ENCODE measurements around the gene DCAF8. TPM values are rescaled to one million over a fixed set of nuclear protein-coding genes. Genes with fewer than 3 reads are reported as not detected.
"Not testable (repeated sequence)": the region's sequence is repeated elsewhere in the genome, so short reads cannot be mapped to it uniquely, and the experiment has no call there.

Gene DCAF8
- total RNA-seq = 146 TPM
- long read RNA-seq, full-length matches to known transcripts = 180 of 400 reads
- long read RNA-seq, partial matches to known transcripts = 52 of 400 reads
- long read RNA-seq, other reads (novel, unspliced or antisense) = 168 of 400 reads

GRCh38 chr1:160261893-160262794, at the start of gene DCAF8:
TSS of gene DCAF8 (minus strand) at chr1:160262549. CDS start at chr1:160244008, 18,541 bp downstream.
- DNase-seq (peak; percentile 99), ATAC-seq (ENCODE audit: poor library complexity) (peak; percentile 97)
- intact Hi-C loops (cut with DNase I) = no loop called here

GRCh38 chr1:160309571-160309970, 47.2 kb upstream of the DCAF8 start:
- intact Hi-C loops (cut with DNase I) = no loop called here
- DNase-seq = no peak
- ATAC-seq (ENCODE audit: poor library complexity) = no peak

- ATAC-seq (ENCODE audit: poor library complexity) (no peak), DNase-seq (no peak)
- intact Hi-C loops (cut with DNase I) = no loop called here
Observed at GRCh38 chr1:160309185-160309557, 46.8 kb upstream of the DCAF8 start.

- DNase-seq = no peak
- intact Hi-C loops (cut with DNase I) = no loop called here
- ATAC-seq (ENCODE audit: poor library complexity) = peak; percentile 58
Observed at GRCh38 chr1:160308451-160309184, 46.3 kb upstream of the DCAF8 start.

GRCh38 chr1:160307118-160307791, 44.9 kb upstream of the DCAF8 start:
- ATAC-seq (ENCODE audit: poor library complexity) = peak; percentile 72
- intact Hi-C loops (cut with DNase I) = no loop called here
- DNase-seq = no peak

GRCh38 chr1:160300173-160300572, 37.8 kb upstream of the DCAF8 start:
- no peak for ATAC-seq (ENCODE audit: poor library complexity)
- intact Hi-C loops (cut with DNase I) = no loop called here
- no peak for DNase-seq

- no peak for DNase-seq
- intact Hi-C loops (cut with DNase I) = no loop called here
- no peak for ATAC-seq (ENCODE audit: poor library complexity)
Observed at GRCh38 chr1:160296036-160296435, 33.7 kb upstream of the DCAF8 start.

GRCh38 chr1:160293020-160293968, 30.9 kb upstream of the DCAF8 start:
- DNase-seq (no peak), ATAC-seq (ENCODE audit: poor library complexity) (no peak)
- intact Hi-C loops (cut with DNase I) = loop anchor here (5.0 kb wide), 1 partner anchor 101 kb away; the partner anchor contains the start of gene CASQ1

- intact Hi-C loops (cut with DNase I) = loop anchor here (2.0 to 5.0 kb wide), 2 partner anchors 99 to 191 kb away; partner anchors contain the start of gene CASQ1
- ATAC-seq (ENCODE audit: poor library complexity) (peak; percentile 88), DNase-seq (peak; percentile 60)
Observed at GRCh38 chr1:160291248-160292220, 29.2 kb upstream of the DCAF8 start.

- ATAC-seq (ENCODE audit: poor library complexity); intact Hi-C loops (cut with DNase I): not testable (repeated sequence)
Observed at GRCh38 chr1:160287769-160288168, 25.4 kb upstream of the DCAF8 start.

GRCh38 chr1:160285506-160285905, 23.2 kb upstream of the DCAF8 start:
- intact Hi-C loops (cut with DNase I) = no loop called here
- ATAC-seq (ENCODE audit: poor library complexity) = no peak
- DNase-seq = no peak

More at GRCh38 chr1:160287769-160288168, 25.4 kb upstream of the DCAF8 start:
- not testable (repeated sequence) for DNase-seq

GRCh38 chr1:160284782-160285344, 22.5 kb upstream of the DCAF8 start, which contains the start of gene PEX19:
TSS of gene PEX19 (minus strand) at chr1:160285133. CDS start at chr1:160285124, 9 bp downstream.
- DNase-seq = peak; percentile 95
- intact Hi-C loops (cut with DNase I) = no loop called here

GRCh38 chr1:160284220-160284781, 22.0 kb upstream of the DCAF8 start:
- DNase-seq (no peak), ATAC-seq (ENCODE audit: poor library complexity) (peak; percentile 38)
- intact Hi-C loops (cut with DNase I) = no loop called here

More at GRCh38 chr1:160284782-160285344, 22.5 kb upstream of the DCAF8 start, which contains the start of gene PEX19:
- peak; percentile 100 for ATAC-seq (ENCODE audit: poor library complexity)

- ATAC-seq (ENCODE audit: poor library complexity) (no peak), DNase-seq (no peak)
- intact Hi-C loops (cut with DNase I) = no loop called here
Observed at GRCh38 chr1:160282807-160283206, 20.5 kb upstream of the DCAF8 start.

GRCh38 chr1:160277987-160278386, 15.6 kb upstream of the DCAF8 start:
- ATAC-seq (ENCODE audit: poor library complexity) = no peak
- intact Hi-C loops (cut with DNase I) = no loop called here
- no peak for DNase-seq

- DNase-seq (no peak), ATAC-seq (ENCODE audit: poor library complexity) (no peak)
- intact Hi-C loops (cut with DNase I) = no loop called here
Observed at GRCh38 chr1:160277330-160277729, 15.0 kb upstream of the DCAF8 start.

Data from Right ventricle myocardium superior (tissue), 1 donor.